Measurements from ENCODE around the gene MARCHF2.
"Not testable (repeated sequence)": the region's sequence is repeated elsewhere in the genome, so short reads cannot be mapped to it uniquely, and the experiment has no call there.

Gene MARCHF2, protein sequence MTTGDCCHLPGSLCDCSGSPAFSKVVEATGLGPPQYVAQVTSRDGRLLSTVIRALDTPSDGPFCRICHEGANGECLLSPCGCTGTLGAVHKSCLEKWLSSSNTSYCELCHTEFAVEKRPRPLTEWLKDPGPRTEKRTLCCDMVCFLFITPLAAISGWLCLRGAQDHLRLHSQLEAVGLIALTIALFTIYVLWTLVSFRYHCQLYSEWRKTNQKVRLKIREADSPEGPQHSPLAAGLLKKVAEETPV

DNA sequence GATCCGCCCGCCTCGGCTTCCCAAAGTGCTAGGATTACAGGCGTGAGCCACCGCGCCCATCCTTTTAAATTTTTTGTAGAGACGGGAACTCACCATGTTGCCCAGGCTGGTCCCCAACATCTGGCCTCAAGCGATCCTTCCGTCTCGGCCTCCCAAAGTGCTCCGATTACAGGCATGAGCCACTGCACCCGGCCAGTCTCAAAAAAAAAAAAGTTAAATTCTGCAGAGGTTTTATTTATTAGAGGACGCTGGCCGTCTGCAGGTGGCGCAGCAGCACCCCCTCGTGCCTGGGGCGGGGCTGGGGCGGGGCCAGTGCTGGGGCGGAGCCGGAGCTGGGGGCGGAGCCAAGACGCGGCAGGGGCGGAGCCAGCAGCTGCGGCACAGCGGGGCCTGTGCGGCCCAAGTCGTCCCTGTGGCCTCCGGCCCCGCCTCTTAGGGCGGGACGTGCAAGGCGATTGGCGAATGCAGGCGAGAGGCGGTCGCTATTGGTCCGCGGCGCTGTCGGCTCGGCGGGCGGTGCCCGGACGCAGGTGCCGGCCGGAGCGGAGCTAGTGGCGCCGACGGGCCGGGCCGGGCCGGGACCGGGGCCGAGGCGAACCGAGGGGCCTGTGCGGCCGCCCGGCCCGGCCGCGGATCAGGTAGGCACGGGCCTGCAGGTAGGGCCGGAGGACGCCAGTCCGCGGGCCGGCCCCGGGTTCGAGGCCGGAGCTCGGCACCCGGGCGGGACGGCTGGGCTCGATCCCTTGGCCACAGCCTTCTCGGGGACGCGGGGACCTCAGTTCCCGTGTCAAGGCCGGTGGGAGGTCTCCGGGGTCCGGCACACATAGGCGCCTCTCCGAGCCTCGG is at the start of gene MARCHF2:
Gene MARCHF2 (plus strand): TSS at position 523 of the 846 bp plus-strand sequence. CDS start 8,536 bp downstream, outside the sequence.
- peak; percentile 98 for DNase-seq (ENCODE audit: low spot score)

DNA sequence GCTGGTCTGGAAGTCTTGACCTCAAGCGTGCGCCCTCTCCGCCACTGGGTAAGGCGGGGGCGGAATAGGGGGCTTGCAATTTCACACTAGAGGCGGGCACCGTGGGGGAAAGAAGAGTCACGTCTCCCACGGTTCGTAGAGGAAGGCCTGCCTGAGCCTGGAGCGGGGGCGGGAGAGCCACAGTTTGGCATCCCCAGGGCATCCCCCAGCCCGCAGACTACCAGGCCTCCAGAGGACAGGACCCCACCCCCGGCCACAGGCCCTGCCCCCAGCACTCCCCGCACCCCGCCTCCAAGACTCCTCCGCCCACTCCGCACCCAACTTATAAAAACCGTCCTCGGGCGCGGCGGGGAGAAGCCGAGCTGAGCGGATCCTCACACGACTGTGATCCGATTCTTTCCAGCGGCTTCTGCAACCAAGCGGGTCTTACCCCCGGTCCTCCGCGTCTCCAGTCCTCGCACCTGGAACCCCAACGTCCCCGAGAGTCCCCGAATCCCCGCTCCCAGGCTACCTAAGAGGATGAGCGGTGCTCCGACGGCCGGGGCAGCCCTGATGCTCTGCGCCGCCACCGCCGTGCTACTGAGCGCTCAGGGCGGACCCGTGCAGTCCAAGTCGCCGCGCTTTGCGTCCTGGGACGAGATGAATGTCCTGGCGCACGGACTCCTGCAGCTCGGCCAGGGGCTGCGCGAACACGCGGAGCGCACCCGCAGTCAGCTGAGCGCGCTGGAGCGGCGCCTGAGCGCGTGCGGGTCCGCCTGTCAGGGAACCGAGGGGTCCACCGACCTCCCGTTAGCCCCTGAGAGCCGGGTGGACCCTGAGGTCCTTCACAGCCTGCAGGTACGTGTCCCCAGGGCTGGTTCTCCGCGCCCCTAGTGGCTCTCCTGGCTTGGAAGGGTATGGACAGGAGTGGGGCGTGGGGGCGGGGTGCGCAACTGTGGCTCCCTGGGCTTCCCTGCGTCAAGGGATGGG is 49.0 kb upstream of the MARCHF2 start, which contains the start of gene ANGPTL4:
Gene ANGPTL4 (plus strand): TSS at position 353 of the 969 bp plus-strand sequence. CDS start 167 bp downstream, at position 520.
- peak; percentile 44 for DNase-seq (ENCODE audit: low spot score)

DNA sequence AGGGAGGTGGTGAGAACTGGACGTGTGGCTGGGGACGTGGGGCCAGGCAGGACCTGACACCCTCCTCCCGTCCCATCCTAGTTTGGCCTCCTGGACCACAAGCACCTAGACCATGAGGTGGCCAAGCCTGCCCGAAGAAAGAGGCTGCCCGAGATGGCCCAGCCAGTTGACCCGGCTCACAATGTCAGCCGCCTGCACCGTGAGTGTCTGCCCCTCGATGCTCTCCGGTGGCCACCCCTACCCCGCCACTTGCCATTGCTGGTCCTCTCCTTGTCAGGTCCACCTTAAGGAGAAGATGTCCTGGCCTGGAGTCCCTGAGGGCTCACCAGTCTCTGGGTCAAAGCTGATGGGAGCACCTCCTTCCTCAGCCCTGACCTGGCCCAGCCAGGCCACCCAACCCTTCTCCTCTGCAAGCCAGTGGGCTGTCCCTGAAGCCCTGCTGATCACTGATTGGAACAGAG is 47.0 kb upstream of the MARCHF2 start:
- DNase-seq (ENCODE audit: low spot score): no peak

DNA sequence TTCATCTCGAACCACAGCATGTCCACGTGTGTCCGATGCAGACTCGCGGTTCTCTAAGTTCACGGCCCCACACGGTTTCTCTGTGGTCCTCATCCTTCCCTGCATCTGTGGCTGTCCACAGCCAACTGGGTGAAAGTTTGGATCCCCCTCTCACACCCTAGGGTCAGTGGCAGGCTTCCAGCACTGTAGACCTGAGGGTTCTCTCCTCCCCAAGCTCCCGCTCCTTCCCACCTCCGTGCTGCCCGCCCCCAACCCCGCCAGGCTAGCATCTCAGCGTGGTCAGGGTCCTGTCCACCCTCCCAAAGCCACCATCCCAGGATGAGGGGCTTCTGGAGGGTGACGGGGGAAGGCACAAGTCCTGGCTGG is 46.2 kb upstream of the MARCHF2 start:
- no peak for DNase-seq (ENCODE audit: low spot score)

DNA sequence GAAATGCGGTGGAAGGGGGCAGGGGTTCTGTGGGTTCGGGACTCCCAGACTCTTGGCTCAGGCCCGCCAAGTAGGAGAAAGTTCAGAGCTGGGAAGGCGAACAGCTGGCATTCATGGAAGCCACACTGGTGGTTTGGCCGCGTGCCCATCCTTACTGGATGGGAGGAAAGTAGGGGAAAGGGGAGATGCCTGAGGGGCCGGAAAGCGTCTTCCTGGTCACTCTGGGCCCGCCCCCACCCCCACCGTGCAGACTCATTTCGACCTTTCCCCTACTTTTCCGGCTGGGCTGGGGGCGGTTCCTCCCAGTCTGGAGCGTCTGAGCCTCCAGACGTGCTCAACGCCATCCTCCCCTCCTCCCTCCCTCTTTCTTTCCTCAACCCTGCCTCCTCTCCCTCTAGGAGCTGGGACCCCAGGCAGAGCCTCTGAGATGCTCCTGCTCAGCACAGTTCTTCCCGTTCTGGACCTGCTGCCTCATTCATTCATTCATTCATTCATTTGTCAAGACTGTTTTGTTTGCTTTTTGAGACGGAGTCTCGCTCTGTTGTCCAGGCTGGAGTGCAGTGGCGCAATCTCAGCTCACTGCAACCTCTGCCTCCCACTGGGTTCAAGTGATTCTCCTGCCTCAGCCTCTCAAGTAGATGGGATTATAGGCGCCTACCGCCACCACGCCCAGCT is 45.6 kb upstream of the MARCHF2 start:
- DNase-seq (ENCODE audit: low spot score): no peak

DNA sequence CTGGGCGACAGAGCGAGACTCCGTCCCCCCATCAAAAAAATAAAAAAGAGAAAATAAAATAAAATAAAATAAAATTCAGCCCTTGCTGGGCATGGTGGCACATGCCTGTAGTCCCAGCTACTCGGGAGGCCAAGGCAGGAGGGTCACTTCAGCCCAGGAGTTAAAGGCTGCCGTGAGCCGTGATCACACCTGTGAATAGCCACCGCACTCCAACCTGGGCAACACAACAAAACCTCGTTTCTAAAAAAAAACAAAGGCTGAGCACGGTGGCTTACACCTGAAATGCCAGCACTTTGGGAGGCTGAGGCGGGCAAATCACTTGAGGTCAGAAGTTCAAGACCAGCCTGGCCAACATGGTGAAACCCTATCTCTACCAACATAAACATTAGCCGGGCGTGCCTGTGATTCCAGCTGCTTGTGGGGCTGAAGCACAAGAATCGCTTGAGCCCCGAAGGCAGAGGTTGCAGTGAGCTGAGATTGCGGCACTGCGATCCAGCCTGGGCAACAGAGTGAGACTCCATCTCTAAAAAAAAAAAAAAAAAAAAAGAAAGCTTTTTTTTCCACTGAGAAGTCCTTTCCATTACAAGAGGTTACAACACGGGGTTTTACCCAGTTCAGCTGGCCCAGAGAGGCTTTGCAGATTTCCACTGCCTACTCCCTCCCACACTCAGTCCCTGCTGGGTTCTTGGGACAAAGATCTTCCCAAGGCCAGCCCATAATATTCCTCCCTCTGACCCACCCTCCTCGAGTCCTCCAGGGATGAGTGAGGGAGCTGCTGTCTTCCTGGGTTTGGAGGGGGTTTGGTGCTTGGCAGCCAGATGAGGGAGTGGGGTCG is 42.7 kb upstream of the MARCHF2 start:
- no peak for DNase-seq (ENCODE audit: low spot score)

DNA sequence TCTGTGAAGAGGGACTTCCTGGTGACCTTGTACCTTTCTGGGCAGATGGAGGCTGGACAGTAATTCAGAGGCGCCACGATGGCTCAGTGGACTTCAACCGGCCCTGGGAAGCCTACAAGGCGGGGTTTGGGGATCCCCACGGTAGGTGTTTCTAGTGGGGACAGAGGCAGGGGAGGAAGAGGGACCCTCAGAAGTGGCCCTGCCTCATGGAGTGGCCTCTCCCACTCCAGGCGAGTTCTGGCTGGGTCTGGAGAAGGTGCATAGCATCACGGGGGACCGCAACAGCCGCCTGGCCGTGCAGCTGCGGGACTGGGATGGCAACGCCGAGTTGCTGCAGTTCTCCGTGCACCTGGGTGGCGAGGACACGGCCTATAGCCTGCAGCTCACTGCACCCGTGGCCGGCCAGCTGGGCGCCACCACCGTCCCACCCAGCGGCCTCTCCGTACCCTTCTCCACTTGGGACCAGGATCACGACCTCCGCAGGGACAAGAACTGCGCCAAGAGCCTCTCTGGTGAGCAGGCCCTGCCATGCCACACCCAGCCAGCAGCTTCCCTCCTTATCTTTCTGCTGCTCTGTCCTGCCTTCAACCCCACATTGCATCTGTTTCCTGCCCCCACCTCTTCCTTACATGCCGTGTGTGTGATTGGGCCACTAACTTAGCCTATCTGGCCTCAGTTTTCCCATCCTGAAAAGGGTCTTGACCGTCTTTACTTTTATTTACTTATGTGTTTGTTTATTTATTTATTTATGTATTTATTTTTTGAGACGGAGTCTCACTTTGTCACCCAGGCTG is 41.9 kb upstream of the MARCHF2 start:
- DNase-seq (ENCODE audit: low spot score): peak; percentile 56

DNA sequence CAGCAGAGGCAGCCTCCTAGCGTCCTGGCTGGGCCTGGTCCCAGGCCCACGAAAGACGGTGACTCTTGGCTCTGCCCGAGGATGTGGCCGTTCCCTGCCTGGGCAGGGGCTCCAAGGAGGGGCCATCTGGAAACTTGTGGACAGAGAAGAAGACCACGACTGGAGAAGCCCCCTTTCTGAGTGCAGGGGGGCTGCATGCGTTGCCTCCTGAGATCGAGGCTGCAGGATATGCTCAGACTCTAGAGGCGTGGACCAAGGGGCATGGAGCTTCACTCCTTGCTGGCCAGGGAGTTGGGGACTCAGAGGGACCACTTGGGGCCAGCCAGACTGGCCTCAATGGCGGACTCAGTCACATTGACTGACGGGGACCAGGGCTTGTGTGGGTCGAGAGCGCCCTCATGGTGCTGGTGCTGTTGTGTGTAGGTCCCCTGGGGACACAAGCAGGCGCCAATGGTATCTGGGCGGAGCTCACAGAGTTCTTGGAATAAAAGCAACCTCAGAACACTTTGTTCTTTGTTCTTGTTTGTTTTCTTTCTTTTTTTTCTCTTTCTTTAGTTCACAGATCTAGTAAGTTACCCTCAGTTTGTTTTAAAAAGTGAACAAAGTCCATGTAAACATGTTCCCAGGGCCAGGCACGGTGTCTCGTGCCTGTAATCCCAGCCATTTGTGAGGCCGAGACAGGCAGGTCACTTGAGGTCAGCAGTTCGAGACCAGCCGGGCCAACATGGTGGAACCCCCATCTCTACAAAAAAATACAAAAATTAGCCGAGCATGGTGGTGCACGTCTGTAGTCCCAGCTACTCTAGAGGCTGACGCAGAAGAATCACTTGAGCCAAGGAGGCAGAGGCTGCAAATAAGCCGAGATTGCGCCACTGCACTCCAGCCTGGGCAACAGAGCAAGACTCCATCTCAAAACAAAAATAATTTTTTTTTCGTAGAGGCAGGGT is 39.0 kb upstream of the MARCHF2 start:
- no peak for DNase-seq (ENCODE audit: low spot score)

DNA sequence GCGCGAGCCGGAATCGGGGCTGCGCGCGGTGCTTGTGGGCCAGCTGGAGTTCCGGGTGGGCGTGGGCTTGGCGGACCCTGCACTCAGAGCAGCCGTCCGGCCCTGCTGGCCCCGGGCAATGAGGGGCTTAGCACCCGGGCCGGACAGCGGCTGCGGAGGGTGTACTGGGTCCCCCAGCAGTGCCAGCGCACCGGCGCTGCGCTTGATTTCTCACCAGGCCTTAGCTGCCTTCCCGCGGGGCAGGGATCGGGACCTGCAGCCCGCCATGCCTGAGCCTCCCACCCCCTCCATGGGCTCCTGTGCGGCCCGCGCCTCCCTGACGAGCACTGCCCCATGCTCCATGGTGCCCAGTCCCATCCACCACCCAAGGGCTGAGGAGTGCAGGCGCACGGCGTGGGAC is 37.3 kb upstream of the MARCHF2 start:
- DNase-seq (ENCODE audit: low spot score): not testable (repeated sequence)

DNA sequence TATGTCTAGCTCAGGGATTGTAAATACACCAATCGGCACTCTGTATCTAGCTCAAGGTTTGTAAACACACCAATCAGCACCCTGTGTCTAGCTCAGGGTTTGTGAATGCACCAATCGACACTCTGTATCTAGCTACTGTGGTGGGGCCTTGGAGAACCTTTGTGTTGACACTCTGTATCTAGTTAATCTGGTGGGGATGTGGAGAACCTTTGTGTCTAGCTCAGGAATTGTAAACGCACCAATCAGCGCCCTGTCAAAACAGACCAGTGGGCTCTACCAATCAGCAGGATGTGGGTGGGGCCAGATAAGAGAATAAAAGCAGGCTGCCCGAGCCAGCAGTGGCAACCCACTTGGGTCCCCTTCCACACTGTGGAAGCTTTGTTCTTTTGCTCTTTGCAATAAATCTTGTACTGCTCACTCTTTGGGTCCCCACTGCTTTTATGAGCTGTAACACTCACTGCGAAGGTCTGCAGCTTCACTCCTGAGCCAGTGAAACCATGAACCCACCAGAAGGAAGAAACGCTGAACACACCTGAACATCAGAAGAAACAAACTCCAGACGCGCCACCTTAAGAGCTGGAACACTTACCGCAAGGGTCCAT is 36.6 kb upstream of the MARCHF2 start:
- not testable (repeated sequence) for DNase-seq (ENCODE audit: low spot score)

DNA sequence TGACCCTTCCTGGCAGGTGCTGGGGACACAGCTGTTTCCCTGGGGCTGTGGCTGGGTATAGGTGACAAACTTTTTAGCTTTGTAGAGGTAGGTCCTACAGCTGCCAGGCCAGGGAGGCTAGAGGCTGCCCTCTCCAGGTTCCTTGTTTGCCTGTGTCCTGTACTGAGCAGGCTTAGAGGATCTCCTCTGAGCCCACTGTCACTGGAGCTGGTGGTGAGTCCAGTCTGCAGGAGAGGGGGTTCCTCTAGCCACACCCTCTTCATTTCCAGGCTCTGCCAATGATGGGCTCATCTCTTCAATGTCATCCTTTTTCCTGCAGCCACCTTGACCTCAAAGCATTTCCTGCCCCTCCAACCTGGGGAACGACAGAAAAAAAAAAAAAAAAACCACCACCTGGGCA is 35.5 kb upstream of the MARCHF2 start:
- no peak for DNase-seq (ENCODE audit: low spot score)

DNA sequence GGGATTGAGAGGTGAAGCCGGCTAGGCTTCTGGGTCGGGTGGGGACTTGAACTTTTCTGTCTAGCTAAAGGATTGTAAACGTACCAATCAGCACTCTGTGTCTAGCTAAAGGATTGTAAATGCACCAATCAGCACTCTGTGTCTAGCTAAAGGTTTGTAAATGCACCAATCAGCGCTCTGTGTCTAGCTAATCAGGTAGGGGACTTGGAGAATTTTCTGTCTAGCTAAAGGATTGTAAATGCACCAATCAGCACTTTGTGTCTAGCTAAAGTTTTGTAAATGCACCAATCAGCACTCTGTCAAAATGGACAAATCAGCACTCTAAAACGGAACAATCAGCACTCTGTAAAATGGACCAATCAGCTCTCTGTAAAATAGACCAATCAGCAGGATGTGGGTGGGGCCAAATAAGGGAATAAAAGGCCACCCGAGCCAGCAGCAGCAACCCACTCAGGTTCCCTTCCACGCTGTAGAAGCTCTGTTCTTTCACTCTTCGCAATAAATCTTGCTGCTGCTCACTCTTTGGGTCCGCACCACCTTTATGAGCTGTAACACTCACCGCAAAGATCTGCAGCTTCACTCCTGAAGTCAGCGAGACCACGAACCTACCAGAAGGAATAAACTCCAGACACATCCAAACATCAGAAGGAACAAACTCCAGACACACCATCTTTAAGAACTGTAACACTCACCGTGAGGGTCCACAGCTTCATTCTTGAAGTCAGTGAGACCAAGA is 33.8 kb upstream of the MARCHF2 start:
- DNase-seq (ENCODE audit: low spot score): not testable (repeated sequence)

DNA sequence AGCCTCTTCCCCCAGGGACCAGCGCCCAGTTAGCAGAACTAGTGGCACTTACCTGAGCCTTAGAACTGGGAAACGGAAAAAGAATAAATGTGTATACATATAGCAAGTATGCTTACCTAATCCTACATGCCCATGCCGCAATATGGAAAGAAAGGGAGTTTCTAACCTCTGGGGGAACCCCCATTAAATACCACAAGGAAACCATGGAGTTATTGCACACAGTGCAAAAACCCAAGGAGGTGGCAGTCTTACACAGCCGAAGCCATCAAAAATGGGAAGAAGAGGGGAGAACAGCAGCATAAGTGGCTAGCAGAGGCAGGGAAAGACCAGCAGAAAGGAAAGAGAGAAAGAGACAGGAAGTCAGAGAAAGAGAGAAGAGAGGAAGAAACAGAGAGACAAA is 28.5 kb upstream of the MARCHF2 start:
- DNase-seq (ENCODE audit: low spot score): not testable (repeated sequence)

DNA sequence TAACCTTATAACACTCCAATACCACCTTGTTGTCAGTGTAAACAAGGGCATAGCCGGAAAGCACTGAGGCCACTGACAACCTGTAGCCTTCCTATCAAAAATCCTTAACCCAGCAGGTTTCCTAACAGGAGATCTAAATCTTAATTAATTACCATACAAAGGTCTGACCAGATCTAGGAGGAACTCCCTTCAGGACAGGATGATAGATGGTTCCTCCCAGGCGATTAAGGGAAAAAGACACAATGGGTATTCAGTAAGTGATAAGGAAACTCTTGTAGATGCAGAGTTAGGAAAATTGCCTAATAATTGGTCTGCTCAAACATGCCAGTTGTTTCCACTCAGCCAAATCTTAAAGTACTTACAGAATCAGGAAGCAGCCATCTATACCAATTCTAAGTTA is 28.0 kb upstream of the MARCHF2 start:
- not testable (repeated sequence) for DNase-seq (ENCODE audit: low spot score)

DNA sequence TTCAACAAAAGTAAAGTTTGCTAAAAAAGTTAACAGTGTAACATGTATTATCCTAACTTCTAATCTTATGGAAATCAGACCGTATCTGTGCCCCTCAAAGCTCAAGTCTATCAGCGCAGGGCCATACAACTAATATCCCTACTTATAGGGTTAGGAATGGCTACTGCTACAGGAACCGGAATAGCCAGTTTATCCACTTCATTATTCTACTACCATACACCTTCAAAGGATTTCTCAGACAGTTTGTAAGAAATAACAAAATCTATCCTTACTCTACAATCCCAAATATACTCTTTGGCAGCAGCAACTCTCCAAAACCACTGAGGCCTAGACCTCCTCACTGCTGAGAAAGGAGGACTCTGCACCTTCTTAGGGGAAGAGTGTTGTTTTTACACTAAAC is 27.5 kb upstream of the MARCHF2 start:
- not testable (repeated sequence) for DNase-seq (ENCODE audit: low spot score)

DNA sequence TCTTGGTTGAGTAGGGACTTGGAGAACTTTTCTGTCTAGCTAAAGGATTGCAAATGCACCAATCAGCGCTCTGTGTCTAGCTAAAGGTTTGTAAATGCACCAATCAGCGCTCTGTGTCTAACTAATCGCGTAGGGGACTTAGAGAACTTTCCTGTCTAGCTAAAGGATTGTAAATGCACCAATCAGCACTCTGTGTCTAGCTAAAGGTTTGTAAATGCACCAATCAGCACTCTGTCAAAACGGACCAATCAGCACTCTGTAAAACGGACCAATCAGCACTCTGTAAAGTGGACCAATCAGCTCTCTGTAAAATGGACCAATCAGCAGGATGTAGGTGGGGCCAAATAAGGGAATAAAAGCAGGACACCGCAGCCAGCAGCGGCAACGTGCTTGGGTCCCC is 26.7 kb upstream of the MARCHF2 start:
- DNase-seq (ENCODE audit: low spot score): not testable (repeated sequence)

DNA sequence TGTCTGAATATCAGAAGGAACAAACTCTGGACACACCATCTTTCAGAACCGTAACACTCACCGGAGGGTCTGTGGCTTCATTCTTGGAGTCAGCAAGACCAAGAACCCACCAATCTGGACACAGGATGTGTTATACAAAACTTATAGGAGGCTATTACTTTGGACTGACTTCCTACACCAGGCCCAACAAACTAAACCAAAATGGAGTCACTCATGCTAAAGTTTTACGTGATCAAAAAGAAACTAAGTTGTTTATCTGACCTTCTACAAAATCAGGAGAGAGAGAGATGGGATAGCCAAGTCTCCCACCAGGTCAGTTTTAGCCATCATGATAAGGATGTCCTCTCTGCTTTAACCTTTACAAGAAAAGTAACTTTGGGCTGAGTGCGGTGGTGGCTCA is 26.1 kb upstream of the MARCHF2 start:
- no peak for DNase-seq (ENCODE audit: low spot score)

All from hematopoietic multipotent progenitor cell treated with erythropoietin and hydrocortisone succinate and interleukin-3 and kit ligand, for 15 days (in vitro differentiated cells).